NCI-H187 treated with DMSO at 0.1 percent for 48 hours (cell line): ENCODE measurements around the gene GLS.
"Not testable (repeated sequence)": the region's sequence is repeated elsewhere in the genome, so short reads cannot be mapped to it uniquely, and the experiment has no call there.

Source experiments
- DNase-seq: peaks from one replicate; lab custom pipeline; 2025; lab: John Stamatoyannopoulos, UW

The GLS gene

GRCh38 chr2:190885844-190886243 is 5.2 kb downstream of the GLS start:
- DNase-seq = not testable (repeated sequence)

- no peak for DNase-seq
Measured at GRCh38 chr2:190887089-190887488, 6.5 kb downstream of the GLS start.

GRCh38 chr2:190888449-190888848 is 7.8 kb downstream of the GLS start:
- no peak for DNase-seq

GRCh38 chr2:190889175-190889943 is 8.7 kb downstream of the GLS start:
- no peak for DNase-seq

DNA sequence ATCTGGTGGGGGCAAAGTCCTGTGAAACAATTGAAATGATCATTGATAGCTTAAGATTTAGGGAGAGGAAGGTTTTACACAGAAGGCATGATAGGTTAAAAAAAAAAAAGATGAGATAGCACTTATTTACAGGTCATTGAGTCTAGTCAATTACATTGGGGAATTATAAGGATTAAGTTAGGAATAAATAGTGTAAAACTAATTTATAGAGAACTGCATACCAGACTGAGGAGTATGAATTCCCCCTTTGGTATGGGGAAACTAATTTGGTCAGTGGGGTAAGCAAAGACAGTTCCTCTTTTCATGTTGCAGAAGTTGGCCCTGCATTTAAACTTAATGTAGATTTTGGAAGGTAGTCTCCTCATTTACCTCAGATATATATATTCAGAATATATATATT is 10.8 kb downstream of the GLS start:
- no peak for DNase-seq

GRCh38 chr2:190891889-190892288 is 11.3 kb downstream of the GLS start:
- DNase-seq = no peak

GRCh38 chr2:190893157-190893556 is 12.5 kb downstream of the GLS start:
- no peak for DNase-seq

DNA sequence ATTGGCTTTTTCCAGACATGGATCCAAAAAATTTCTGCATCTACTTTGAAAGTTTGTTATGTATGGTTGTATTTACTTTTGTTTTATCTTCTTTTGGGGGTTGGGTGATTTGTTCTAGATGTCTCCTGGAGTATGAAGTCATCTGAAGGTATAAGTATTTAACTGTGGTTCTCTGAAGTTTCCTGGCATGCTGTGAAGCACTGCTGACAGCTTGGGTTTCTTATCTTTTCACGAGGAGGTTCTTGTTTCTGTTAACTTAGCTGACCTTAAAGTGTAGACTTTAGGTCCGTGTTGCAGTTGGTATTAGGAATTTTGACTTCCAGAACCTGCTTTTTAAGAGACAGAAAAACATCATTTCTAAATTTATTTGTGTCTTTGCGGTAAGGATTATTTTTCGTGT is 15.9 kb downstream of the GLS start:
- no peak for DNase-seq

DNA sequence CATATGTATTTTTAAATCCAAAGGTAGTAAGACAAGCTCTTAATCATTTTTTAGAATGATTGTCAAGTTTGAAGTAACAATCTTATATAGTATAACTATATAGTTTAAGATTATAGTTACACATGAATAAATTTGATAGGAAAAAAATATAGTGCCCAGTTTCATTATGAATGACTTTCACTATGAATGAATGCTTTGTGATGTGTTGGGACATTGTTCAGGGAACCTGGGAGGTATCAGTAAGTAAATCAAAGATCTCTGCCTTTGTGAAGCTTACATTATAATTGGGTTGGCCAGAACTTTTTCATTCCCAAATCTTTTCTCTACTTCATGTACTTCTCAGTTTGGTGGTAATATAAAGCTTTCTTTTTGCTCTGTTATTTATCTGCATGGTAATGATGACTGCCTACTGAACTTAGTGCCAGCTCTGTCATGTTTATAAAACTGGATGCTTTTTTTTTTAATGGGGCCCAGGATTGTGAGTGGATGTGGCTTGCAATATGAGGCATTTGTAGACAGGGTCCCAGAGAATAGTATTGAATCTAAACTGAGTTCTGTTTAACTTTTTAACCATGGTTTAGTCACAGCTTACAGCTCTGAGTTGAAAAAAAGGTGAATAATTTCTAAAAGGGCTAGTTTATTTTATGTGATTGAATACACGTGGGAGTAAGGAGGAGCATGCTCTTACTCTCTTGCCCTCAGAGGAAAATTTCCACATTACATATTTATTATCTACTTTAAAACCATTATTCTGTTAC is 23.3 kb downstream of the GLS start:
- DNase-seq = no peak

- DNase-seq = no peak
Measured at GRCh38 chr2:190904640-190905261, 24.1 kb downstream of the GLS start.

DNA sequence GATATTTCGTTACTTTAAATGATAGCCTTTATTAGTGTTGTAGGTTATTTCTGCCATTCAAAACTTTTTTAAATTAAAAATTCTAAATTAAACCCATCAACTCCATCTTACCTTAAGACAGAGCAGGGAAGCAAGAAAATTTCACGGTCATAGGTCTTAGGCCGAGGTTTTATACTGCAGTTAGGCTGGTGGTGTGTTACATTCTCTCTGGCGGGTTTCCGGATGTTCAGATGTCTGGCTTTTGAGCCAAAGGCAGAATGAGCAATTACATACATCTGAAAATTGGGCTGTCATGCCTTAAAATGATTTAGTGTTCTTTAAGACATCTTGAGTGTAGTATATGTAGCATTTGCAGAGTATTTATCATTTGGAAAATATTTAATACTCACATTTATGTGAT is 27.9 kb downstream of the GLS start:
- no peak for DNase-seq

- no peak for DNase-seq
Measured at GRCh38 chr2:190909680-190910079, 29.1 kb downstream of the GLS start.

DNA sequence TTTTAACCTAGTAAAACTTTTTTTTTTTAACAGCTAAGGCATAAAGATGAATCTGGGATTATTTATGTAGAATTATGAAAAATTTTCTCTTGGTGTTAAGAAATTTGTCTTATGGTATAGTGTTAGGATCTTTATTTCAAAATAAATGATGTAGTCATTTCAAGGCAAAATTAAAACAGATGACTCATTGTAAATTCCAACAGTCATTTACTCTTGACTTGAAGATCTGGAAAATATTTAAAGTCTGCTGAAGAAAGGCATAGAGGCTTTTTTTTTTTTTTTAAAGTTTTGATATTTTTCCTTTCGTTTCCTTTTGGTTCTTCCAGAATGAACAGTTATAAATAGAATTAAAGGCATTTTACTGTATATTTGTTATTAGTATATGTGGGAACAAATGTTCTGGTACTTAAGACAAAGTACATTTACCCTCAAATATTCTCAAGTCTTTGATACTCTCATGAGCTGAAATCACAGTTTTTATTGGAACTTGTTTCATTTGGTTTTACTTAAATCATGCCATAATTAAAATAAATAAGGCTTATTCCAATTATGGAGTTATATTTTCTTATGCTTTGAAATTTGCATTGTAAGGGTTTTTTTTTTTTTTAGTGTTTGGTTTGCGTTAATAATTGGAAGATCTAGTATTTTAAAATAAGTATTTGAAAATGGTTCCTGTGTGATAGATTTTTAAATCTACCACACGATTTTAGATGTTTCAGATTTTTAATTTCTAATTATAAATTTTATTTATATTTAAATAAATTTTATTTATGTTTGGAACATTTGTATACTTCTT is 29.9 kb downstream of the GLS start:
- DNase-seq = no peak

- DNase-seq = no peak
Measured at GRCh38 chr2:190911813-190912212, 31.2 kb downstream of the GLS start.

- DNase-seq = no peak
Measured at GRCh38 chr2:190912726-190913125, 32.1 kb downstream of the GLS start.

DNA sequence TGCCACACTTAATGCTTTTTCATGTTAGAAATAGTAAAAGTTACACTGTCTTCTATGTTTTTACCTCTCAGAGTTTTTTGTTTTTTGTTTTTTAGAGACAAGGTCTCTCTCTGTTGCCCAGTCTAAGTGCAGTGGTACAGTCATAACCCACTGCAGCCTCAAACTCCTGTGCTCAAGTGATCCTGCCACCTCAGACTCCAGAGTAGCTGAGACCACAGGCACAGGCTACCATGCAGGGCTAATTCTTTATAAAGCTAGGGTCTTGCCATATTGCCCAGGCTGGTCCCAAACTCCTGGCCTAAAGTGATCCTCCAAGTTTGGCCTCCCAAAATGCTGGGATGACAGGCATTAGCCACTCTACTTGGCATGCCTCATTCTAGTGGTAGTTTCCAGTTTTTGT is 33.1 kb downstream of the GLS start:
- no peak for DNase-seq

DNA sequence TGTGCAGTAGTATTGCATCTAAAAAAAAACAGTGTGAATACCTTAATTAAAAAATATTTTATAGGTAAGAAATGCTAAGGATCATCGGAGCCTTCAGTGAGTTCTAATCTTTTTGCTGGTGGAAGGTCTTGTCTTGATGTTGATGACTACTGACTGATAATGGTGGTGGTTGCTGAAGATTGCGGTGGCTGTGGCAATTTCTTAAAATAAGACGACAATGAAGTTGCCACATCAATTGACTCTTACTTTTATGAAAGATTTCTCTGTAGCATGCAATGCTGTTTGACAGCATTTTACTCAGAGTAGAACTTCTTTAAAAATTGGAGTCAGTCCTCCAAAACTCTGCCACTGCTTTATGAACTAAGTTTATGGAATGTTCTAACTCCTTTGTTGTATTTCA is 36.2 kb downstream of the GLS start:
- DNase-seq = no peak

GRCh38 chr2:190920085-190920484 is 39.5 kb downstream of the GLS start:
- DNase-seq = no peak

GRCh38 chr2:190922376-190922775 is 41.8 kb downstream of the GLS start:
- DNase-seq = no peak

GRCh38 chr2:190927301-190927700 is 46.7 kb downstream of the GLS start:
- DNase-seq = no peak

GRCh38 chr2:190929919-190930318 is 49.3 kb downstream of the GLS start:
- DNase-seq = no peak

DNA sequence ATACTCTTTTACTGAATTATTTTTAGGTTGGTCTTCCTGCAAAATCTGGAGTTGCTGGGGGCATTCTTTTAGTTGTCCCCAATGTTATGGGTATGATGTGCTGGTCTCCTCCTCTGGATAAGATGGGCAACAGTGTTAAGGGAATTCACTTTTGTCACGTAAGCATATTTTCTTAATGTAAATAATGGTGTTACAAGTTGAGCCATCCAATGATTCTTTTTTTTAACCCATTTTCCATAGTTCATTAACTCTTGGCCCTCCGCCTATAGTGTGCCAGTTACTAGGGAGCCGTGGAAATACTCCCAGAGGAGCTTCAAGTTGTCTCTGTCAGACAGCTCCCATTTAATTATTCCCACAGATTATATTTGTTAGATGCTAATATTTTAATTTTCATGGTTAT is 49.8 kb downstream of the GLS start:
- DNase-seq = no peak
